Left lobe of liver (tissue), 1 donor: ENCODE measurements around the gene EFCAB8. TPM values are rescaled to one million over a fixed set of nuclear protein-coding genes. Genes with fewer than 3 reads are reported as not detected.

Experiments used
- total RNA-seq: library from RNA; stranded (reverse); gene quantifications from one replicate; pipeline ENCODE4 v1.2.1, GENCODE V29; 2021
- donor health status: DM: no; HTN: yes; CAD: no.

EFCAB8 gene
- total RNA-seq, 1 donor from 2014 or later, result 0.15 TPM

Other genes starting within 250 kb of the EFCAB8 start
- gene C20orf203, start 185.0 kb upstream of the EFCAB8 start, total RNA-seq, result not detected
- 16.9 TPM for gene COMMD7, start 115.5 kb upstream of the EFCAB8 start, total RNA-seq
- 1.6 TPM for gene DNMT3B, start 96.5 kb upstream of the EFCAB8 start, total RNA-seq
- gene MAPRE1, start 39.0 kb upstream of the EFCAB8 start, total RNA-seq, result 9.6 TPM
- gene SUN5, start 145.5 kb downstream of the EFCAB8 start, total RNA-seq, result not detected
- gene BPIFB2, start 148.8 kb downstream of the EFCAB8 start, total RNA-seq, result 0.18 TPM
- not detected for gene BPIFB6, start 172.7 kb downstream of the EFCAB8 start, total RNA-seq
- not detected for gene BPIFB3, start 195.0 kb downstream of the EFCAB8 start, total RNA-seq
- not detected for gene BPIFB4, start 220.7 kb downstream of the EFCAB8 start, total RNA-seq